ENCODE results near the gene TMEM164.
"Not testable (repeated sequence)": the region's sequence is repeated elsewhere in the genome, so short reads cannot be mapped to it uniquely, and the experiment has no call there.

The TMEM164 gene

GRCh38 chrX:110002300-110003166 lies at the start of gene TMEM164:
Gene TMEM164, plus strand, starts transcription at chrX:110003114. Its CDS starts 661 bp downstream, at chrX:110003775.
- Mint-ChIP-seq H3K36me3 (peaks cover 11% of the 10 kb centered on the region), H3K9me3 (no peaks in the 10 kb centered on the region), H3K27ac (peak within 1 kb of the TSS; percentile 95), H3K4me3 (peak within 1 kb of the TSS; percentile 97), H3K4me1 (peaks cover 42% of the 10 kb centered on the region)
- peak; percentile 57 to 86 for DNase-seq (ENCODE audit: low spot score in 2 of 2)
- ATAC-seq = peak; percentile 86

DNA sequence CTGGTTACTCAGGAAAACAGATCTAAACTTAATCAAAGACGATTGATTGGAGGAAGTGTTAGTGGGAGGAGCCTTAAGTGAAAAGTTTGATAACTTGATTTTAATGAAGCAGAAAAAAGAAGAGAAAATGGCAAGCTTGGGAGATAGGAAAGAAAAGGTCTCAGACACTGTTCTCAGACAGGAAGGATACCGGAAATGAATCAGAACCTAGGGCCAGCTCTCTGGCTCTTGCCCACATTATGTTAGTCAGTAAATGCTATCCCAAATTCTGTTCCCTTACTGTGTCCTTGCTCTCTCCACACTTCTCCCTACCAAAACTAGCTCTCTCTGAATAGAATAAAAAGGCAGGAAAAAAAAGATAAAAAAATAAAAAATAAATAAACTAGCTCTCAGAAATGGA lies 48.6 kb upstream of the TMEM164 start:
- Mint-ChIP-seq H3K4me1 (peaks cover 36% of the 10 kb centered on the region), H3K36me3 (no peaks in the 10 kb centered on the region), H3K27ac (peak overlapping the region; percentile 18), H3K4me3 (no peak overlapping the region), H3K9me3 (no peaks in the 10 kb centered on the region)
- DNase-seq (ENCODE audit: low spot score in 2 of 2) = no peak
- no peak for ATAC-seq

DNA sequence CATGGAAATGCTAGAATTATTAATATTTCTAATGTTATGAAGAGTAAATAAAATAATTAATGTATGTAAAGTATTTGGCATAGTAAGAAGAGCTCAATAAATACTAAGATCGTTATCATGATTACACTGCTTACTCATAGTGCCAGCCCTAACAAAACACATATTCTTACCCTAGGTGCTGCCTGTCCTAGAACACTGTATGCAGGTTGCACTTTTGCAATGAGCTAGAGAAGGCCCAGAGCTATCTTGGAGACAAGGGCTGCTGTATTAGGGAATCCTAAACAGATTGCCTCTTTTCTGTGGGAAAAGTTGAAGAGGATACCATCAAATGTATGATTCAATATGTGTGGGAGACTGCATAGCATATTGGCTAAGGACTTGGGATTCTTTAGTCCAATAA lies 48.0 kb upstream of the TMEM164 start:
- H3K4me3 Mint-ChIP-seq = no peak overlapping the region
- H3K36me3 Mint-ChIP-seq = no peaks in the 10 kb centered on the region
- no peak overlapping the region for H3K27ac Mint-ChIP-seq
- ATAC-seq (no peak), DNase-seq (ENCODE audit: low spot score in 2 of 2) (no peak)
- H3K4me1 Mint-ChIP-seq = peaks cover 38% of the 10 kb centered on the region
- H3K9me3 Mint-ChIP-seq = no peaks in the 10 kb centered on the region

- Mint-ChIP-seq H3K9me3 (no peaks in the 10 kb centered on the region), H3K4me1 (peaks cover 26% of the 10 kb centered on the region), H3K27ac (peak overlapping the region; percentile 65), H3K4me3 (no peak overlapping the region), H3K36me3 (no peaks in the 10 kb centered on the region)
- DNase-seq (ENCODE audit: low spot score in 2 of 2) (no peak), ATAC-seq (no peak)
These were observed 44.6 kb upstream of the TMEM164 start for GRCh38 chrX:109958266-109958665.

DNA sequence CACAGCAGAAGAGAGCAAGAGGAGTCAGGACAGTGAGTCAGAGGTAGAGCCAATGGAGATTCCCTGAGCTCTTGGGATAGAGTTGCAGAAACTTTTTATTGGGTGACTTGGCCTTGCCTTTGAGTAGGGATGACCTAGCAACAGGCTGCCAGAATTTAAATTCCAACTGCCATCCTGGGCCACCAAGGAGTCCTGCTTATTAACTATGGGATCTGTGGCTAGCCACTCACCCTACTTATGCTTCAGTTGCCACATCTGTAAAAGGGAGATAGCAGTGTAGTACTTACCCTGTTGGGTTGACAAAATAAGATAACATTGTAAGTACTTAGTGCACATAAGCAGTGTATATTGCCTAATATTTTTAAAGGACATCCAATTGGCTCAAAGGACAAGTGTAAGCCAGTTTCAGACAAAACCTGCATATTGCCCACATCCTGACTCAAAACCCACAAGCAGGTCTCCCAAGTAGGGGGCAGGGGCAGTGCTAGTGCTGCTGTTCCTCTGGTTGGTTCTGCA lies 43.5 kb upstream of the TMEM164 start:
- ATAC-seq (peak; percentile 16), DNase-seq (ENCODE audit: low spot score in 2 of 2) (no peak)
- Mint-ChIP-seq H3K36me3 (no peaks in the 10 kb centered on the region), H3K4me1 (peaks cover 16% of the 10 kb centered on the region), H3K9me3 (no peaks in the 10 kb centered on the region), H3K4me3 (no peak overlapping the region), H3K27ac (peak overlapping the region; percentile 65)

- DNase-seq (ENCODE audit: low spot score in 2 of 2) = no peak
- H3K36me3 Mint-ChIP-seq = no peaks in the 10 kb centered on the region
- no peak overlapping the region for H3K27ac Mint-ChIP-seq
- no peaks in the 10 kb centered on the region for H3K9me3 Mint-ChIP-seq
- no peak overlapping the region for H3K4me3 Mint-ChIP-seq
- peaks cover under 1% of the 10 kb centered on the region for H3K4me1 Mint-ChIP-seq
- no peak for ATAC-seq
These were observed 38.5 kb upstream of the TMEM164 start for GRCh38 chrX:109964390-109964789.

GRCh38 chrX:109966246-109966645 lies 36.7 kb upstream of the TMEM164 start:
- no peaks in the 10 kb centered on the region for H3K4me1 Mint-ChIP-seq
- H3K27ac Mint-ChIP-seq = no peak overlapping the region
- no peaks in the 10 kb centered on the region for H3K9me3 Mint-ChIP-seq
- ATAC-seq (no peak), DNase-seq (ENCODE audit: low spot score in 2 of 2) (no peak)
- H3K36me3 Mint-ChIP-seq = no peaks in the 10 kb centered on the region
- no peak overlapping the region for H3K4me3 Mint-ChIP-seq

GRCh38 chrX:109967156-109967555 lies 35.8 kb upstream of the TMEM164 start:
- ATAC-seq (no peak), DNase-seq (ENCODE audit: low spot score in 2 of 2) (no peak)
- no peak overlapping the region for H3K4me3 Mint-ChIP-seq
- H3K27ac Mint-ChIP-seq = no peak overlapping the region
- H3K9me3 Mint-ChIP-seq = no peaks in the 10 kb centered on the region
- no peaks in the 10 kb centered on the region for H3K4me1 Mint-ChIP-seq
- H3K36me3 Mint-ChIP-seq = no peaks in the 10 kb centered on the region

DNA sequence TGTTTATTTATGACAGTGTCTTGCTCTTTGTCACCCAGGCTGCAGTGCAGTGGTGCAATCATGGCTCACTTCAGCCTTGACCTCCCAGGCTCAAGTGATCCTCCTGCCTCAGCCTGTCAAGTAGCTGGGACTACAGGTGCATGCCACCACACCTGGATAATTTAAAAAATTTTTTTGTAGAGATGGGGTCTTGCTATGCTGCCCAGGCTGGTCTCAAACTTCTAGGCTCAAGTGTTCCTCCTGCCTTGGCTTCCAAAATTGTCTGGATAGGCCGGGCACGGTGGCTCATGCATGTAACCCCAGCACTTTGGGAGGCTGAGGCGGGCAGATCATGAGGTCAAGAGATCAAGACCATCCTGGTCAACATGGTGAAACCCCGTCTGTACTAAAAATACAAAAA lies 32.1 kb upstream of the TMEM164 start:
- H3K27ac Mint-ChIP-seq; H3K4me3 Mint-ChIP-seq; DNase-seq (ENCODE audit: low spot score in 2 of 2); ATAC-seq; H3K9me3 Mint-ChIP-seq; H3K36me3 Mint-ChIP-seq: not testable (repeated sequence)
- peaks cover 12% of the 10 kb centered on the region for H3K4me1 Mint-ChIP-seq

GRCh38 chrX:109974906-109975655 lies 27.8 kb upstream of the TMEM164 start:
- Mint-ChIP-seq H3K9me3 (no peaks in the 10 kb centered on the region), H3K4me1 (peaks cover 17% of the 10 kb centered on the region), H3K27ac (peak overlapping the region; percentile 79), H3K36me3 (no peaks in the 10 kb centered on the region), H3K4me3 (no peak overlapping the region)
- DNase-seq (ENCODE audit: low spot score in 2 of 2) = no peak
- ATAC-seq = peak; percentile 90

GRCh38 chrX:109985210-109985609 lies 17.7 kb upstream of the TMEM164 start:
- H3K4me1 Mint-ChIP-seq; H3K9me3 Mint-ChIP-seq; ATAC-seq; DNase-seq (ENCODE audit: low spot score in 2 of 2); H3K27ac Mint-ChIP-seq; H3K4me3 Mint-ChIP-seq; H3K36me3 Mint-ChIP-seq: not testable (repeated sequence)

DNA sequence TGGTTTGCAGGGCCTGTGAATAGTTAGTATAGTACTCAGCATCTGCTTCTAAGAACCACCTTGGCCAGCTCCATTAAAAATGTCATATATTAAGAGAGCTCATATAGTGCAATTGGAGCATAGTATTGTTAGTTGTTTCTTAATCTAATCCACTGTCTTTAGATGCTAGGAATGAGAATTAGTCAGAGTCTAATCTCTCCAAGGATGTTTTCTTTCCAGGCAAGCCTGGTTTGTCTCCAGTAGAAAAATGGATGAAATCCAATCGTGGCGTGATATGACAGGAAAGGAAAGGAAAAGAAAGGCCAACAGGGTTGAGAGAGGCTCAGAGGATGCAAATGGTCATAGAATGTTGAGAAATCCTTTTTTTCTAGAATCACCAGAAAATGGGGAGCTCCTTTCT lies 15.0 kb upstream of the TMEM164 start:
- no peak for ATAC-seq
- no peak overlapping the region for H3K27ac Mint-ChIP-seq

DNA sequence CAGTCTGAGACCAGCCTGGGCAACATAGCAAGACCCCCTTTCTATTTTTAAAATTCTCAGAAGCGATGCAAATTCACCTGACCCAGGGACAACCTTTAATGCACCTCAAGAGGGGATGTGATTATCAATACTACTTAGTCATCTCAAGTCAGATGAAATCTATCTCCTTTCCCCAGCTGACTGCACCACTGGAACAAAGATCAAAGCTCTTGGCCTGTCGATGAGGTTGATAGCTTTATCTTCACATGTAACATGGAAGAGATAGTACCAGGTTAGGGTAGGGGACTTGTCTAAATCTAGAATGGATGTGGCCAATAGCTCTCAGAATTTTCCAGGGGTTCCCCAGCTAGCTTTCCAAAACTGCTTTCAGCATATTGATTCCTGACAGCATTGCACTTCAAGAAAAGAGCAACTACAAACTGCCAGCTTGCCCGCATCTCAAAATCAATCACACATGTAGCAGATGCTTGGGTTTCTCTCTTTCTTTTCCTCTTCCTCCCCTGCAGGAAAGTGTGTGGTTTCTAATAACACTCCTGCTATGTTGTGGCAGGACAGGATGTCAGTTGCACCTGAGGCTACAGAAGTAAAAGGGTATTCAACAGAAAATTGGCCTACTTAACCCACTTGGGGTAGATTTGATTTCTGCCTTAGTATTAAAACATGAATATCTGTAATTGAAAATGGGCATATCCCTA lies 12.2 kb upstream of the TMEM164 start:
- DNase-seq (ENCODE audit: low spot score in 2 of 2) = no peak
- no peaks in the 10 kb centered on the region for H3K9me3 Mint-ChIP-seq
- H3K4me3 Mint-ChIP-seq = no peak overlapping the region
- no peaks in the 10 kb centered on the region for H3K36me3 Mint-ChIP-seq
- no peak for ATAC-seq
- H3K27ac Mint-ChIP-seq = no peak overlapping the region
- peaks cover 19% of the 10 kb centered on the region for H3K4me1 Mint-ChIP-seq

More for the DNA sequence above, 15.0 kb upstream of the TMEM164 start:
- Mint-ChIP-seq H3K4me3 (no peak overlapping the region), H3K36me3 (no peaks in the 10 kb centered on the region), H3K4me1 (peaks cover 19% of the 10 kb centered on the region), H3K9me3 (no peaks in the 10 kb centered on the region)
- DNase-seq (ENCODE audit: low spot score in 2 of 2) = no peak

DNA sequence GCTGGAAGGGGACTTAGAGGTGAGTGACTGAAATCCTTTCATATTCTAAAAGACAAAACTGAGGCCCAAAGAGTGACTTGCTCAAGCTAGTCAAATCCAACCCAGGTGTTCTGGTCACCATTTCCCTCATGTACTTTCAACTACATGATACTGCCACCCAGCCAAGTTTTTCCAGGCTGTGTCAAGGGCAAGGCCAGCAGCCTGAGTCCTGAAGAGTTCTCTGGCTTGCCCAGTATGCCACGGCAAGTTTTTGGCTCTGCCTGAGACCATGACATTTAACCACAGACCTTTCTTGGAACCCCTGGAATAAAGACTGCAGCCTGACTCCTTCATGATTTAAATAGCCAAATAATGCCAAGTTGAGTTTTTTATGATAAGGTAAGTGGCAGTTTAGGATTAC lies 10.7 kb upstream of the TMEM164 start:
- Mint-ChIP-seq H3K27ac (no peak overlapping the region), H3K4me1 (peaks cover 19% of the 10 kb centered on the region), H3K9me3 (no peaks in the 10 kb centered on the region), H3K4me3 (no peak overlapping the region), H3K36me3 (no peaks in the 10 kb centered on the region)
- DNase-seq (ENCODE audit: low spot score in 2 of 2) (no peak), ATAC-seq (no peak)

- no peaks in the 10 kb centered on the region for H3K36me3 Mint-ChIP-seq
- DNase-seq (ENCODE audit: low spot score in 2 of 2) (no peak), ATAC-seq (no peak)
- no peaks in the 10 kb centered on the region for H3K9me3 Mint-ChIP-seq
- H3K27ac Mint-ChIP-seq = no peak overlapping the region
- H3K4me3 Mint-ChIP-seq = no peak overlapping the region
- peaks cover 10% of the 10 kb centered on the region for H3K4me1 Mint-ChIP-seq
These were observed 7.8 kb upstream of the TMEM164 start for GRCh38 chrX:109995155-109995554.

Data from stimulated activated effector memory CD8-positive, alpha-beta T cell treated with anti-CD3 and anti-CD28 coated beads, Interleukin-12 subunit alpha, Interleukin-12 subunit beta, amount 100 ng/mL, for 72 hours (primary cell).